T follicular helper cell (primary cell): ENCODE data around the gene PNPLA7.
"Not testable (repeated sequence)": the region's sequence is repeated elsewhere in the genome, so short reads cannot be mapped to it uniquely, and the experiment has no call there.

ENCODE experiments used
- DNase-seq: peaks from one replicate; pipeline ENCODE4 v3.0.0-alpha.2; 2020; ENCODE audit warnings: low read depth
- total RNA-seq, 2 experiments: gene quantifications; one replicate each; lab custom pipeline; 2026; lab: John Stamatoyannopoulos, UW

PNPLA7 gene
- total RNA-seq = 1.3 to 9.7 reads per million in 2 experiments

DNA sequence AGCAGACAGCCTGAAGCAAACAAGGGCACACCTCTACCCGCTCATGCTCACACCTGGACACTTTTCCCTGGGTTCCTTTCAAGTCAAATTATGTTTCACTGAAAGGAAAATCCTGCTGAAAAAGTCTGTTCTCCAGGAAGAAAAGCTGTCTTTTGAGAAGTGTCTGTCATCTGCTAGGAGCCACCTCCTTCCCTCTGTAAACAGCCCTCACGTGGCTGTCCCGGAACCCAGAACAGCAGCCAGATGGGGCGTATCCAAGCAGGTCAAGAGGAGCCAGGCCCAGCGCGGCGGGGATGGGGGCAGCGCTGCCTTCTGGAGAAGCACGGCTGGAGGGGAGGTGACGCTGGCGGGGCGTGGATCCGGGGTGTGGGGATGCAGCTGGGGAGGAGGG, at the start of gene PNPLA7:
Gene PNPLA7, minus strand, starts transcription at position 172 of the 391 bp plus-strand sequence. CDS start 205 bp downstream, outside the sequence.
- peak; percentile 38 for DNase-seq

DNA sequence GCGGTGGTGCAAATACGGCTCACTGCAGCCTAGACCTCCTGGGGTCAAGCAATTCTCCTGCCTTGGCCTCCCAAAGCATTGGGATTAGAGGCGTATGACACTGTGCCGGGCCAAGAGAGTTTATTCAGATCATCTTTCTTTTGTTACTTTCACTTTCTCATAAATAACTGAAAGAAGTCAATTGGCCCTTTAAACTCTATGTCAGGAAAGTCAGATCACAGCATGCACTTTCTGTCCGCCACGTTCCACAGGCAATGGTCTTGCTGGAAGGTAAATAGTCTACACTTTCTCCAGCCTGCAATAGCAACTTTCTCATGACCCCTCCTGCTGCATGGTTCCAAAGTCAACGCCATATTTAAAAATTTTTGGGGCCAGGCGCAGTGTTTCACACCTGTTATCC, 48.7 kb upstream of the PNPLA7 start:
- DNase-seq = no peak

DNA sequence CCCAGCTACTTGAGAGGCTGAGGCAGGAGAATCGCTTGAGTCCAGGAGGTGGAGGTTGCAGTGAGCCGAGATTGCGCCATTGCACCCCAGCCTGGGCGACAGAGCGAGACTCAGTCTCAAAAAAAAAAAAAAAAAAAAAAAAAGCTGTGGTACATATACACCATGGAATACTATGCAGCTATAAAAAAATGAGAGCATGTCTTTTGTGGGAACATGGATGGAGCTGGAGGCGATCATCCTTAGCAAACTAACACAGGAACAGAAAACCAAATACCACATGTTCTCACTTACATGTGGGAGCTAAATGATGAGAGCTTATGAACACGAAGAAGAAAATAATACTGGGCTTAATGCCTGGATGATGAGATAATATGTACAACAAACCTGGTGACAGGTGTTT, 46.4 kb upstream of the PNPLA7 start:
- not testable (repeated sequence) for DNase-seq

DNA sequence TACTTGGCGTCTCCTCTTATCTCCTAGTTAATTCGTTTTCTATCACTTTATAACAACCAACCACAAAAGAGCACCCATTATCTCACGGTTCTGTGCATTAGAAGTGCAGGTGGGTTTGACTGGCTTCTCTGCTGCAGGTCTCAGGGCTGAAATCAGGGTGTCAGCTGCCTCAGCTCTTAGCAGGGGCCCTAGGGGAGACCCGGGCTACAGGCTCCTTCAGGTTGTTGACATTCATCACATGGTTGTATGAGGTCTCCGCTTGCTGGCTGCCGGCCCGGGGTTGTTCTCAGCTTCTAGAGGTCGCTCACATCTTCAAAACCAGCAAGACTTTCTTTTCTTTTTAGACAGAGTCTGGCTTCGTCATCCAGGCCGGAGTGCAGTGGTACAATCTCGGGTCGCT, 43.0 kb upstream of the PNPLA7 start:
- DNase-seq = no peak

DNA sequence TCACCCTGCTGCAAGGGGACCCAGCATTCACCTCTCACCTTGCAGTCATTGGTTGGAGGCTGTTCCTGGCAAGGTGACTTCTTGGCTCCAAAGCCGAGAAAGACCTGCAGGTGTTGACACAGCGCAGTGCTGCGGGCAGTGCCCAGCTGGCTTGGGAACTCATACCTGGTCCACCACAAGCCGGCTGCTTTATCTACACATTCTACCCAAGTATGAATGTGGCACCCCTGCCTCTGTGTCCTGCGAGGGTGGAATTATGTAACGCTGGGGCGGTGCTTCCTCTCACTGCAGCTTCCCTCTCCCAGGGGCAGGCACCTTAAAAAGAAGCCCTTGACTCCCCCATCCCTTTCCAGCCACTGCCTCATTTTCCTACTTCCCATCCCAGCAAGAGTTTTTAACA, 42.6 kb upstream of the PNPLA7 start:
- DNase-seq = no peak

DNA sequence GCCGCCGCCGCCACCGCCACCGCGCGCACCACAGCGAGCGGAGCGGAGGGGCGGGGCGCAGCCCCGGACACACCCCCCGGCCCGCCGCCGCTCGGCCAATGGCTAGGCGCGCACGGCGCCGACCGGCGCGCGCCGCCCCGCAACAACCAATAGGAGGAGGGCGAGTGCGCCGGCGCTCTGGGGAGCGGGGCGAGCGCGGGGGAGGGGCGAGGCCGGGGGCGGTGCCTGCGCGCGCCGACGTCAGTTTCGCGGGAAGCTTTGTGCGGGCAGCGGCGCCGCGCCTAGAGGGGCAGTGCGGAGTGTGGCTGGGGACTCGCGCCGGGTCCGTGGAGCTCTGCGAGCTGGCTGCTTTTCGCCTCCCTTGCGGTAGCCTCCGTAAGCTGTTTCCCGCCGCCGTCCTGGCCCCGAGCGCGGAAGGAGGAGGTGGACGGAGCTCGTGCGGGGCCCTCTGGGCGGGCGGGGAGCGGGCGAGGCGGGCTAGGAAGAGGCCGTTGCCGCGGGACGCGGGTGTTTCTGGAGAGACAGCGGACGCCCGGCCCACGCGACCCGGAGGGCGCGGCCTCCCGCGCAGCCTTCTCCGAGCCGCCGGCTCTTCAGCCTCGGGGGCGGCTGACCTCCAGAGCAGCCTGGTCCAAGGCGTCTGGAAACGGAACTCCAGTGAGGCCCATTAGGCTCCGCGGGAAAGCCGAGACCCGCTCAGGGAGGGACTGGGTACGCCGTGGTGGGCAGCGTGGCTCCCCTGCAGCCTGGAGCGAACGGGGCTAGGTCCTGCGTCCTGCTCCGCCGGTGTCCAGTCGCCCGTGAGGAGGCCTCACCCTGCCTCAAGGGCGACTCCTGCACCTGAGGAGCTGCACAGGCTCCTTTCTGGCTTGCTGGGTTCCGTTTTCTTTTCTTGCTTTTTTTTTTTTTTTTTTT, 40.5 kb upstream of the PNPLA7 start, which contains the start of gene ZMYND19:
Gene ZMYND19, minus strand, starts transcription at position 44 of the 915 bp plus-strand sequence. CDS start 249 bp downstream, outside the sequence.
- peak; percentile 85 for DNase-seq

DNA sequence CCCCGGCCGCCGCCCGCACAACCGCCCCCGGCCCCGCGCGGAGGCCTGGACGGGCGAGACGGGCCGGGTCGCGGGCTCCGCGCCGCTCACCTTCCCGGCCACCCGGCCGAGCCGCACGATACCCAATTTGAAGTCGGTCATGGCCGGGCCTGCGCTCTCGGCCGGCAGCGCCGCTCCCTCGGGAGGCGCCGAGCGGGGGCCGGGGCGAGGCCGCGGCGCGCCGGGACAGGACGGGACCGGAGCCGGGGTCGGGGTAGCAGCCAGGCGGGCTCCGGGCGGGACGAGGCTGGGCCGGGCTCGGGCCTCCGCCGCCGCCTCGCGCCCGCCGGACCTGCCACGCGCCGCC, 39.9 kb upstream of the PNPLA7 start:
- no peak for DNase-seq

DNA sequence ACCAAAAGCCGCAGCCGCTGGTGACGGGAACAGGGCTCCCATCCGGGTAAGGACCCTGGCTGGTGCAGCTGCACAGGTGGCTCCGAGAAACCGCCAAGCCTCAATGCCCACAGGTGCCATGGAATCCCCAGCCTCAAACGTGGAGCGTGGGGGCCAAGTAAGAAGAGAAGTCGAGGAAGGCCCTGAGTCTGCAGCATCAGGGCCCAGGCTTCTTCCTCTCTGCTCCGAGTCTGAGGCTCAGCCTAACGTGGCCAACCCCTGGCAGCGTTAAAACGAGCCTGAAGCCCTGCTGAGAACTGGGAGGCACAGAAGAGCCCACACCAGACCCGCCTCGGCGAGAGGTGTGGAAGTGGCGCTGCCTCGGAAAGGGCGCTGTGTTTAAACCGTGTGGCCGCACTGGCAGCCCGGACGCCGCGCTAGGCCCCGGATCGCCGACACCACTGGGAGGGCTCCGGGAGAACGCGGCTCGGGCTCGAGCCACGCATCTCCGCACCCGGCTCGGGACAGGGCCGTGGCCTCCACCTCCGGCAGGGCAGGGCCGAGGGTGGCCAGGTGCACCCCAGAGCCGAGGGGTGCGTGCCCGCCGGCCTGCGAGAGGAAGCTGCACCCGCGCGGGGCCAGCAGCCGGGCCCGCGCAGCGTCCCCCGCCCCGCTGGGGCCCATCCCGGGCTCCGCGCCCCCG, 39.4 kb upstream of the PNPLA7 start:
- DNase-seq = no peak

DNA sequence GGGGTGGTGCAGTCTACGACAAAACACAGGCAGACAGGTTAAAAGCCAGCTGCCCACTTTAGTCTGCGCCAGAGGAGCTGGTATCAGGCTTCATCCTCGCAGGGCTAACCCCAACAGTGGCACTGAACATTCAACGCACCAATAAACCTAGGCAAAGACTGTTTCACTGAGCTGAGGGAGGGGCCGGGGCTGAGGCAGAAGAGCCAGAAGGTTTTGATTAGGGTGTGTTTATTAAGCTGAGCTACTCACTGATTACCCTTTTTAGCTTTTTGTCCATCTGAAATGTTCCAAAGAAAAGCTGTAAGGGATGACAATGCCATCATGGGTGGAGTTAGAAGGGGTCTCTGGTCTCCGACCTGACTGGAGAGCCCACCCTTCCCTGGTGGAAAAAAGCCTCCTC, 38.7 kb upstream of the PNPLA7 start:
- DNase-seq = no peak

DNA sequence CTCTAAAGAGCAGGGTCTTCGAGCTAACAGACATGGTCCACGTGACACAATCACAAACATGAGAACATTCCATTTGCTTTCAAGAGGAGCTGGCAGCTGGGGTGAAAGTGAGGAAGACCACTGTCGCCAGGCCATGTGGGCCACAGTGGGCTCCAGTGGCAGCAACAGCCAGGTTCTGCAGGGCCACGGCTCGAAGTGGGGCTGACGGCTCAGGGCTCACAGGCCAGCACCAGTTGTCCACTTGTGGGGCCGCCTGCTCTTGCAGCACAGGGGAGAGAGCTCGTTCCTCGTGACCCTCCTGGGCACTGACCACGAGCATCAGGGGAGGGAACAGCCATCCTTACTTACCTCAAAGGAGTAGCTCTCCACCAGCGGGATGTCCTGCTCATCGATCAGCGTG, 38.1 kb upstream of the PNPLA7 start:
- no peak for DNase-seq

DNA sequence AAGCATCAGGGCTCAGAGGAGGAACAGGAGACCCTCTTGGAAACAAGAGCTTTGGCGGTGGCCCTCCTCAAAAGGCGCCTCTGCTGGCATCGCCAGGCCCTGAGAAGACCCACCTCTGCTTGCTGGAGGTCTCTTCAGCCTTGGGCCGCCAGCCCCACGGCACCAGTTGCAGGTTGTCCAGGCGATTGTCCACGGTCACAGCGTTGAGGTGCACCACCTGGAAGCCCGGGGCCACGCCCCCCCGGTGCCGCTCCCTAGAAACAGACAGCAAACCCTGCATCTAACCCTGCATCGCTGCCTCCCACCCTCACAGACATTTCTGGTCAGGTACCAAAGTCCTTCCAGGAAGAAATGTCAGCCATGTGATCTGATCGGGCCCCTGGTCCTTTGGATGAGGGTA, 36.7 kb upstream of the PNPLA7 start:
- DNase-seq = no peak

DNA sequence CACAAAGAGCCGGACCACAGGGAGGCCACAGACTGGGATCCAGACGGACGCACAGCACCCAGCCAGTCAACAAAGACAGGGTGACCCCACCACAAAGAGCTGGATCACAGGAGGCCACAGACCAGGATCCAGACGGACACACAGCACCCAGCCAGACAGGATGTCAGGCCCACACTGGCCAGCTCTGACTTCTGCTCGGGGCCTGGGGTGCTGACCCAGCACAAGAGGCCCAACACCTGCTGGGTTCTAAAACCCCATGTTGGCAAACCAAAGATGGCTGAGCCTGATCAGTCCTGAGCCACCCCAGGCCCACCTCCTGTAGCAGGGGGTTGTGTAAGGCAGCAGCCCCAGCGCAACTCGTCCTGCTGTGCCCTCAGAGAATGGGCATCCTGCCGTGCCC, 33.8 kb upstream of the PNPLA7 start:
- no peak for DNase-seq

DNA sequence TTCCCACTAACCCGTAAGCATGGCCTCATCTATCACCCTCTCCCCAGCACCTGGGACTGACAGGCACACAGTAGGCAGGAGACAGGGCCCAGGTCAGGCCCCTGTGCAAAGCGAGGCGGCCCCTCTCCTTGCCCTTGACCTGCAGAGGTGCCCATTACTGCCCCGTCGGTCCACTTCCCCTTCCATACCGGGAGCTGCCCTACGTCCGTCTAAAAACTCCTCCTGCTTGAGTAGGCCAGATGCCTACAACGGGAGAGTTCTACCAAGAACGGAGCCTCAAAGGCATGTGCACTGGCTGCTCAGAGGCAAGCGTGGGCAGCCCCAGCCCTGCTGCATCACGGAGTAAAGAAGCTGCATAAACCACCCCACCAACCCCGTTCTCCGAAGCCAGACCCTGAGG, 33.1 kb upstream of the PNPLA7 start:
- DNase-seq = no peak

DNA sequence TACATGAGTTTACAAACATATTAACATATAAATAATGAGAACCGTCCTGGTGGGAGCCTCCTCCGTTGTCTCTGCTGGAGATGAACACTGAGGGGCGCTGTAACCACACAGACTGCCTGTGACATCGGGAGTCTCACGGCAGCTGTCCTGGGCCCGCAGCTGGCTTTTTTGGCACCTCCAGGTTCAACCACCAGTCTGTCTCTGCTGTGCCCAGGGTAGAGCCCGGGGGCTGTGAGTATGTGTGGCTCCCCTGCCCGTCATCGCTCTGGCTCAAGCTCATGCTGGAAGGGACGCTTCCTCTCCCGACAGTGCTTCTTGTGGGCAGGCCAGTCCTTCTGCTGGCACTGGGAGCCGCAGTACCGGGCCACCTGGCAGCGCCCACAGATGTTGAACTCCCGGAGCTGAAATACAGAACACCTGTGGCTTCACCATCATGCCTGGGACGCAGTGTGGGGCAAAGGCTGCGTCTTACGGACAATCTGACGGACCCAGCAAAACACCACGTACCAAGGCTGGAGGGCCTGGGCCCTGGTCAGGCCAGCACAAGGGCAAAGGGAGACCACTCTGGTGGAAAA, 32.2 kb upstream of the PNPLA7 start:
- no peak for DNase-seq

DNA sequence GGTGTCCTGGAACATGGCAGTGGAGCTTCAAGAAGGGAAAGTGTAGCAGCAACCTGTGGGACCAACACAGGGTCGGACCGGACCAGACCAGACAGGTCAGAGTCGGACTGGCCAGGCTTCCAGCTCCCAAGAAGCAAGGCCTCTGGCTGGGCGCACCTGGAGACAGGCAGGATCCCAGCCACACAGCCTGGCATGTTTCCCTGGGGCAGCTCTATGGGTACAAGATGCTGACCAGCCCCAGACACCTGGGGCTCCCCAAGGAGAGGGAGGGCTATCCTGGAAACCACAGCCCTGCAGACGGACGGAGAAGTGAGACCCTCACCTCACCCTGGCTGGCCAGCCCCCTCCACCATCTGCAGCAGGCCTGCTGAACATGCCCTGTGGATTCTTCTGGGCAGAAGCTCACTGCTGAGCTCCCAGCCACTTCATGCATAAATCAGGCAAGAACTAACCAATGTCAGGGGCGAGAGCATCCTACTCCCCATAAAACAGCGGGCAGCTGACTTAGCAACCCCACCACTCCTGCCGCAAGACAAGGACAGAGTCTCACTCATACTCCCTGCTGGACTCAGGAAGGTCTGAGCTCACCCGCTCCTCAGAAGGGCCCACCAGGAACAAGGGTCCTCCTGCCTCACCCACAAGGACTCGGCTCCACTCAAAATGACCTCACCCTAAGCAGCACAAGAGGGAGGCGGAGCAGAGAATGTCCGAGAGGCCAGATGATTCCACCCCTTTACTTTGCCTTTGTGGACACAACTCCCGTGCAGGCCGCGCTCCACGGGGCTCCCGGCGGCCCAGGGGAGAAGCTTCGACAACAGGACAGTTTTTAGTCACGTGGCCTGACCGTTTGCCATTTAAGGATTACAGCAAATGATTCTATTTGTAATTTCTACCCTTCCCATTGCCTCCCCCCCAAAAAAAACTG, 31.4 kb upstream of the PNPLA7 start:
- DNase-seq = no peak

DNA sequence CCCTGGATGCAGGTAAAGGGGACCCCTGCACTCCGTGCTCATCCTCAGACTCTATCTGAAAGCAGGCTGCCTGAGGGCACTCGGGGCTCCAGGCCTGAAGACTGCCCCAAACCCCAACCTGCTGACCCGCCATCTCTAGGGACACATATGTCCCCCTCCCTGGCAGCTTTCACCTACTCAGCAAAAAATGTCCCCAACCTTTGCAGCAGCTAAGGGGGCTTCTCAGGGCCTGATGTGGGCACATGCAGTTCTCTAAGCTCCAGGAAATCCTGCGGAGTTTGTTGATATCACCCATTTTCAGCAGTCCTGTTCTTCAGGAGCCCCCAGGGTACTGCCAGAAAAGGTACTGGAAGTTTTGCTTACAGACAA, 30.7 kb upstream of the PNPLA7 start:
- no peak for DNase-seq

DNA sequence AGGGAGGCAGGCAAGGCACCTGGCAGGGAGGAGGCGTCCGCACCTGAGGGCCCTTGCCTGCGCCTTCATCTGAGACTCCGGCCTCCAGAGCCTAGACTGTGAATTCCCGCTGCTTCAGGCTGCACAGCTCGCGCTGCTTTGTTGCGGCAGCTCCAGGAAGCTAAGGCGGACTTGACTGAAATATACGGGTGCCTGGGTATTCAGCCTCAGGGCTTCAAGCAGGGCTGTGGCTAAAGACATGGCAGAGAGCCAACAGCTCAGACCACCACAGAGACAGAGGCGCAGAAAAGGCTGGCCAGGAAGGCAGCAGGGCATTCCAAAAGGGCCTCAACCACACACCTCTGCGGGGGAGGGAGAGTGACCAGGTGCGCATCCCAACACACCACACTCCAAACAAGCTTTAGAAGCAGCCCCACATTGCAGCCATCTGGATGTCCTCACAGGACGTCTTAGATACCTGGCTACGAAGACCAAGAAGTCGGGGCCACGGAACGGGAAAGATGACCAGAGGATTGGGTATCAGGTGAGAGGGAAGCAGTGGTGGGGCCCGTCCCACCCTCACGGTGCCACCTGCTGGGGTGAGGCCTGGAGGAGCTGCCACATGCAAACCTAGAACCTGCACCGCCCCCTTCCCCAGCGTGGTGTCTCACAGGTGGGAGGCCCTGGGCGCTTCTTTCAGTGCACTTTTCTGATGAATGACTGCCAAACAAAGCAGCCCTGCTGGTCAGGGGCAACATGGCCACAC, 30.2 kb upstream of the PNPLA7 start:
- DNase-seq = no peak

DNA sequence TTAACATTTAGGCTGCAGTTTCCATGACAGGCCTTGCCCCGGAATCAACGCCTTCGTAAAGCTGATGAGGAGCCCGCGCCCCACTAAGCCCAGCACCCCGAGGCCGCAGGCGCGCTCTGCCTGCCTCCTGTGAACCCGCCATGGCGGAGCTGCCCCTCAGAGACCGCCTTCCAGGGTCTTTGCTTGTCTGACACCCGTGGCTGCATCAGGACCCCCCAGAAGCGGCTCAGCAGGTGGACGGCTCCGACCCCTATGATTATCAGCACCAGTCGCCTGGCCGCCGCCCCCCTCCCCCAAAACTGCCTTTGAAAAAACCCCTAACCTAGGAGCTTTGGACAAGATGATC, 29.0 kb upstream of the PNPLA7 start:
- DNase-seq = no peak

DNA sequence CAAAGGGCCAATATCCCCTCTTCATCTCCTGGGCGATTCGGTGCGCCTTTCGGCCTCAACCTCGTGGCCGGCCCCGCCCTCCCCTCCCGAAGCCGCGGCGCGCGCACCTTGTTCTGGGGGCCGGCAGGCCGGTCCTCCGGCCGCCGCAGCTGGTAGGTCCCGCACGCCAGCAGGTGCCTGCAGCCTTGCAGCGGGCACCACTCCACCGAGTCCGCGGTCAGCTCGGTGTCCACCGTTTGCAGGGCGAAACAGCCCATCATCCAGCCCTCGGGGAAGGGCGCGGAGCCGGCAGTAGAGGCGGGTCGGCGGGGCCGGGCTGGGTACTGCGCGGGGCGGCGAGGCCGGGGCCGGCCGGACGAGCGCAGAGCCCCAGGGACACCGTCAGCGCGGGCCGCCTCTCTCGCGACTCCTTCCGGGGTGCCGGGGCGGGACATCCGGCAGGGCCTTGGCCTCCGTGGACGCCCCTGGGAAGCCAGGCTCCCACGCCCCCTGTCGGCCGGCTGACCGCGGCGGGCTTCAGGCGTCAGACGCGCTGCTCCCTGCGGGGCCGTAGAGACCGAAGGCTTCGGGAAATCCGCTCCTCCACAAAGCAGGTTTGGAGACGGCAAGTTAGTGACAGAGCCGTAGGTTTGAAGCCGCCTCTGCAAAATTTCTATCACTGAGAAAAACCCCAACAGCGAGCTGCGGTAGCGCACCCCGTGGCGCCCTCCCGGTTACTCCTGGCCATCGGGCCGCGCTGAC, 28.5 kb upstream of the PNPLA7 start, which contains the start of gene DPH7:
Gene DPH7, minus strand, starts transcription at position 408 of the 741 bp plus-strand sequence. Its CDS starts 148 bp downstream, at position 260.
- DNase-seq = peak; percentile 92

DNA sequence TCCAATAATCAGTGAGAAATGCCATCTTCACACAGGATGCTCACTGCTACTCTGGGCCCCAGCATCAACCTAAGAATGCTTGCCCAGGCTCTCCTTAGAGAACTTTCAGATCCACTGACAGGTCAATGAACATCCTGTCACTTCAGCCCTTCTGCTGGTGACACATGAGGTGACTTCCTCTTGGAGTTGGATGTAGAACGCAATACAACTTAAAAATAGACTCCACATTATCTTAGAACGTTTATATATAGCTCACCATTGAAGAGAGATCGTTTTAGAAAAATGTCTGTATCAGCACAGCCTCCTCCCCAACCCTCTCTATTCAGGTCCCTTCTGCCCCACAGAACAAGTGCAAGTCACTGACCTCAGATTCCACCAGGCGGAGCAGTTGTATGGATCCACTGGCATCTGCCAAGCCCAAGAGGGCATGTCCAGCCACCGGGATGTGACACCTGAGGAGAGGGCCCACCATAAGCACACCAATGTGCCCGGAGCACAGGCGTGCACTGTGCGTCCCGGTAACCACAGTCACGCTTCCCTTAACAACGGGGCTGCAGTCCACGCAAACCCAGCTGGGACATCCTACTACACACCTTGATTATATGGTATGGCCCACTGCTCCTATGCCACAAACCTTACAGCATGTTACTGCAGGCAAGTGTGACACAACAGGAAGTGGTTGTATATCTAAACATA, 25.7 kb upstream of the PNPLA7 start:
- DNase-seq = no peak
